NCI-H226 (cell line): ENCODE data around the gene RNF220.
A peak's percentile ranks its signal among the peaks of the same experiment; 100 is the strongest.
"Not testable (repeated sequence)": the region's sequence is repeated elsewhere in the genome, so short reads cannot be mapped to it uniquely, and the experiment has no call there.

Experiments
- DNase-seq: peaks from one replicate; pipeline ENCODE4 v3.0.0-alpha.2; 2015

Gene RNF220

GRCh38 chr1:44554706-44555105 lies 149.7 kb downstream of the RNF220 start:
- DNase-seq = peak; percentile 29

DNA sequence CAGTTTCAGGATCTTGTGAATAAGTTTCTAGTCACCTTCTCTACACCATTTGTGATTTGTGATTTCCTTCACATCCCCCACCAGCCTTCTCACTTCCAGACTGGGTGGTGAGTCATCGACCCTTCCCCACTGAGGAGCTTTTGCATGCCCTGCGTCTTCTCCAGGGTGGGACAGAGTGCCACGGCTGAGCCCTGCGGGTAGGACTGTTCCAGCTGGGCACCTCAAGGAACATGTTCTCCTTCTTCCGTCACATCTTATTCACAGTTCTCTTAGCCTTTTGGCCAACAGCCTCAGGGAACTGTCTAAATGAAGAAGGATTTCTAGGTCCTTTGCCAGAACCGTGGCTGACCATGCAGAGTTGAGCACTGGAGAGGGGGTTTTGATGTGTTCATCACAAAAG lies 152.7 kb downstream of the RNF220 start:
- no peak for DNase-seq

GRCh38 chr1:44558883-44559282 lies 153.8 kb downstream of the RNF220 start:
- DNase-seq = no peak

DNA sequence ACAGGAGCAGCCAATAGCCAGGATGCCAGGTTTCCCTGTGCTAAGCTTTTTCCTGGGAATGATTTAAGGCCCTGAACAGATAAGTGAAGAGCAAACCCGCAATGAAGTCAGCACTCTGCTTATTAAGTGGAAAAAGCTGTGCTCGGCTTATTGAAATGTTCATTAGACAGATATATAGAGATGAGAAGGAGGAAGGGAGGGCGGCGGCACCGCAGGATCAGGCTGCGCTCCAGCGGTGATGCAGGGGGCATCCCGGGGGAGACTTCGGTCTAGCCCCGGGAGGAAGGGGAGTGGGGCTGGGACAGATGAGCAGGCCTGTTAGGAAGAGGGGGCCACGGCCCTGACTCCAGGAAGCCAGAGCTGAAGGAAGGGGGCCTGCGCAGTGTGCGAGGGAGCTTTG lies 154.3 kb downstream of the RNF220 start:
- no peak for DNase-seq

DNA sequence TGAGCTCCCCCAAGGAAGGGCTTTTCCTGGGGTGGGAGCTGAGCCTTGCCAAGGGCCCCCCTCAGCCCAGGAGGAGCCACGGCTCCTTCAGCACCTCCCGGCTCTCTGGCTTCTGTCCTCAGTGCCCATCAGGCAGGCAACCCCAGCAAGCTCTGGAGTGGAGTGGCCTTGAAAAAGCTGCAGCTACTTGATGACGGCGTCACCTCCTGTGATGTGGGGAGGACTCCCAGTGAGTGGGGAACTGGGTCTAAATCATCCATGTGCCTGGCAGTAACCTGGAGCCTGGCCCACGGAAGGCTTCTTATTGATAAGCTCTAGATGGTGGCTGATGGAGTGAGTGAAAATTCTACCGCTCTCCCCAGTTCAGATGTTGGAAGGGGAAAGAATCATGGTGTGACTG lies 154.9 kb downstream of the RNF220 start:
- no peak for DNase-seq

- DNase-seq = not testable (repeated sequence)
These were observed 155.6 kb downstream of the RNF220 start for GRCh38 chr1:44560696-44561095.

GRCh38 chr1:44565259-44565750 lies 160.2 kb downstream of the RNF220 start:
- DNase-seq = no peak

- no peak for DNase-seq
These were observed 160.8 kb downstream of the RNF220 start for GRCh38 chr1:44565833-44566232.

- DNase-seq = no peak
These were observed 161.4 kb downstream of the RNF220 start for GRCh38 chr1:44566281-44567046.

- DNase-seq = no peak
These were observed 163.3 kb downstream of the RNF220 start for GRCh38 chr1:44568128-44568900.

DNA sequence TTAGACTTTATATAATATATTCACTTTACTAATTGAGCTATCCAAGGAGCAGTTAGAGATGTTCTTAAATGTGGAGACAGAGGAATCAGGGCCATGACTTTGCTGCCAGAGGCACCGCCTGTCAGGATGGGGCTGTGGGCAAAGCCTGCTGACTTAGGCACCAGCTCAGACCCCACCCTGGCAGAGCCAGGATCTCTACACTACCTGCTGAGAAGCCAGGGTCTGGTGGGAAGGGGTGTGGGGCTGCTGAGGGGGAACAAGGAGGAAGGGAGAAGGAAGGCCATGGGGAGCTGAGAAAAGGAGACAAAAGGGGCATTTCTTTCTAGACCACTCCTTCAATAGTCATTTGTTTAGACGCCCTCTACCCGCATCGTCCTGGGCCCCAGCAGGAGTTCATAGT lies 164.4 kb downstream of the RNF220 start:
- DNase-seq = no peak

GRCh38 chr1:44571712-44572571 lies 166.9 kb downstream of the RNF220 start:
- DNase-seq = no peak

DNA sequence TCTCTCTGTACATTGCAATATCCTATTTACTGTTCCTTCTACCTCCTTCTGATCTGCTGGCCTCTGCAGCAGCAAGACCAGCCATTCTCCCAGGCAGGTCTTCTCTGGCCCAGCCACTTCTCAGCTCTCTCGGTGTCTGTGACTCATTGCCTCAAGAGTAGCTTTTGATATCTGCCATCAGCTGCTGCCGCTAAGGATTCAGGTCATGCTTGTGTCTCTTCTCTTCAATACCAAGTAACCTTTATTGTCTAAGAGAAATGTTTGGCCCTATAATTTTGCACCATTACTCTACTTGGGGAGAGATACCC lies 167.5 kb downstream of the RNF220 start:
- no peak for DNase-seq

- no peak for DNase-seq
These were observed 170.3 kb downstream of the RNF220 start for GRCh38 chr1:44575396-44575795.

DNA sequence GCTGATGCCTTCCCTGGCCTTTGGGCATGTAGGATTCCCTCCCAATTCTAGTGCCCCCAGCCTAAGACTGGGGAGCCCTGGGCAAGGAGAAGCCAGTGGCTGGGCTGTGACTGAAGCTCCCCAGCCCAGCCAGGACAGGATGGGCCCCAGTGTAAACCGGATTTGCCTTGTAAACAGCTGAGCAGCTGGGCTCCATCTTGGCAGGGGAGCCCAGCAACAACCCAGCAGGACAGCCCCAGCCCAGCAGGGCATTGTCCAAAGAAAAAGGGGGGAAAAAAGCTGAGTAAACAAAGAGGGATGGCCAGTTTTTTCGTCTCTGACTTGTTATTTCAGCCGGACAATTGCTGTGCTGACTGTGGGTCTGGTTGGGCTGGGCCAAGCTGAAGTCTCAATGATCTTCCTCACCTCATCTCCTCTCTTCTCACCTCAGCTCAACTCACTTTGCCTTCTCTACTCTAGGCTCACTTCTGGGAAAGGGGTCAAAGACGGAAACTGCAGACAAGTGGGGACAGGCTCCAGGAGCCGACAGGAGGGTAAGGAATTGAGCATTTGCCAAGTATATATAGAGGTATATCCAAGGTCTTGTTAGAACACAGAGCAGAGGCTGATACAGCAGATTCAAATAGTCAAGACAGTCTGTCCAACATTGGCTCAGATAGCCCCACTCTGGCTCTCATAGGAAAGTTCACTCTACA lies 171.5 kb downstream of the RNF220 start:
- DNase-seq = no peak

GRCh38 chr1:44581205-44581604 lies 176.2 kb downstream of the RNF220 start:
- no peak for DNase-seq

DNA sequence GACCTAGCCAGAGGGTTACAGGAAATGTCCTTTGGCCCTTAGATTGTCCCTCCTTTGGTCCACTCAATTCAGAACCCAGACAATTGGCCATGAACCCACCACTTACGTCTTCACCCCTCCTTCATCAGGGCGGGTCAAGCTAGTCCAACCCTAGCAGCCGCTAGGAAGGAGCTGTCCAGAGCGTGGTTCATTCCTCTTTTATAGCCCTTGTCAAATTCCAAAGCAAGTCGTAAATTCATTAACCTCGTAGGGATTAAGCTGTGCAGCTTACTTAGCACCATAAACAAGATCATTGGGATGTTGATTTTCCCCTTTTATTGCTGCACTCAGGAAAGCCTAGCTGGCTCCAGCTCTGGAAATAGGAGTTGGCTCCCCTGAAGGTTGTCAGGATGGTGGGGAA lies 179.1 kb downstream of the RNF220 start:
- DNase-seq = no peak

DNA sequence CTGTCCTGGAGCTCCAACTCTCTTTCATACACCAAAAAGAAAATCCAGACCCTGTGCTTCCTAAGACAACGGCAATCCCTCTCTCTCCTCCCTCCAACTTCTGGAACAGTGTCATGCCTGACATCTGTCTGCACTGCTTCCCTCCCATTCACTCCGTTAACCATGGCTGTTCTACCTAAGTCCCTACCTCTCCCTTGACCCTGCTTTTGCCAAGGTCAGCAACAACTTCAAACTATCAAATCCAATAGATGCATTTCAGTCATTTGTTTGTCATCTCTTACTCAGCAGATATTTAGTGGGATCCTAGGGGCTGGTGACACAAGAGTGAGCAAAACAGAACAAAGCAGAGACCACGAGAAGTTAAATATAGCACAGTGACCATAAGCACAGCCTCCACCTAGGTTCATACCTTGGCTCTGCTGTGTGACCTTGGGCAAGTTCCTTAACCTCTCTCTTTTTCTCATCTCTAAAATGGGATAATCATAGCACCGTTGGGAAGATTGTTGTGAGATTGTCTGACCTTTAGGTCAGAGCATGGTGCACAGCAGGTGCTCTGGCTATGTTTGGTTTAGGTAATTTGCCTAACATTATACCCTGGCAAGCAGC lies 180.4 kb downstream of the RNF220 start:
- no peak for DNase-seq

GRCh38 chr1:44587796-44588460 lies 182.9 kb downstream of the RNF220 start:
- no peak for DNase-seq

DNA sequence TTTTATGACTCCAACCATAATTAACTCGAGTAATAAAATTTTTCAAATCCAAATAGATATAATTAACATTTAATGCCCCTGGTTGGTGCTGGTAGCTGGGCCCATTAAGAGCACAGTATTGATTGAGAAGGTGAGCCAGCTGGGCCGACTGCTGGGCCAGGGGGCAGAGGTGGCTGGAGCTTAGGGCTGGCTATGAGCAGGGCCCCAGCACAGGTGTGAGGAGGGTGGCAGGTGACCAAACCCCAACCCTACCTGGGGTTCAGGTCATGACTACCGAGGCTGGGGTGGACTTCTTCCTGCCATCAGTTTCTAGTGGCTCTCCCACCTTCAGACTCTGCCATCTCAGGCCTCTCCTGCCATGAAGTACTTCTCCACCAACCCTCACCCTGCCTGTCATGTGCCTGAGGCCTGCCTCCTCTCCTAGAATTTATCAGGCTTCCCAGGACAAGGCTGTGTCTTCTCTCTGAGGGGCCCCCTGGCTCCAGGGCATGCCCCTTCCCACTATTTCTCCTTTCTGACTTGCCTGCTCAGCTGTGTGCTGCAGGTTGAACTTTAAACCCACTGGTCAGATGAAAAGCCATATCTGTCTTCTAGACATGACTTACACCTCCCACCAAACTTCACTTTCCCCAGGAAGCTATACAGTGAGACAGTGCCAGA lies 183.6 kb downstream of the RNF220 start:
- no peak for DNase-seq

- peak; percentile 63 for DNase-seq
These were observed 185.4 kb downstream of the RNF220 start for GRCh38 chr1:44590475-44590874.
